DOHH2 (cell line): ENCODE results near the gene TRIM25.

Experiments
- H3F3A ChIP-seq: fragments of 200-600 bp; sonication (generic), shearing (Covaris generic); 2 replicates; pipeline ENCODE4 v1.6.0; 2016; ENCODE audit warnings: antibody characterized with exemption, mild to moderate bottlenecking; ENCODE audit not compliant: control insufficient read depth, insufficient read depth
- H3K27ac ChIP-seq: fragments of 200-600 bp; sonication (generic); 2 replicates; pipeline ENCODE4 v1.5.1; 2014; ENCODE audit warnings: low read depth, mild to moderate bottlenecking, low read length, moderate library complexity
- H3K27me3 ChIP-seq: fragments of 200-600 bp; sonication (generic); 2 replicates; pipeline ENCODE4 v1.6.1; 2014; ENCODE audit warnings: mild to moderate bottlenecking, low read length, mixed read lengths; ENCODE audit not compliant: control insufficient read depth
- H3K36me3 ChIP-seq: fragments of 200-600 bp; sonication (generic); 2 replicates; pipeline ENCODE4 v1.6.1; 2014; ENCODE audit warnings: mild to moderate bottlenecking, low read length, moderate library complexity, mixed read lengths; ENCODE audit not compliant: control insufficient read depth
- H3K4me1 ChIP-seq: fragments of 200-600 bp; sonication (generic); 2 replicates; pipeline ENCODE4 v1.6.1; 2014; ENCODE audit warnings: mild to moderate bottlenecking, low read length, mixed read lengths; ENCODE audit not compliant: control insufficient read depth
- H3K4me2 ChIP-seq: fragments of 200-600 bp; sonication (generic); 2 replicates; pipeline ENCODE4 v1.6.0; 2014; ENCODE audit warnings: mild to moderate bottlenecking, low read length, moderate library complexity
- H3K4me3 ChIP-seq: fragments of 200-600 bp; sonication (generic); 2 replicates; pipeline ENCODE4 v1.5.1; 2014; ENCODE audit warnings: mild to moderate bottlenecking, low read length, mixed read lengths
- H3K79me2 ChIP-seq: fragments of 200-600 bp; sonication (generic); 2 replicates; pipeline ENCODE4 v1.6.1; 2014; ENCODE audit warnings: mild to moderate bottlenecking, low read length, mixed read lengths; ENCODE audit not compliant: control insufficient read depth
- H3K9me2 ChIP-seq: fragments of 200-600 bp; sonication (generic); replicated peaks from 2 replicates; pipeline ENCODE4 v1.6.1; 2014; ENCODE audit warnings: mild to moderate bottlenecking, low read length, mixed read lengths; ENCODE audit not compliant: control insufficient read depth
- H3K9me3 ChIP-seq: fragments of 200-600 bp; sonication (generic); 2 replicates; pipeline ENCODE4 v1.6.1; 2014; ENCODE audit warnings: antibody characterized with exemption, low read length, mixed read lengths; ENCODE audit not compliant: control insufficient read depth, insufficient read depth
- H4K20me1 ChIP-seq: fragments of 200-600 bp; sonication (generic); 2 replicates; pipeline ENCODE4 v1.6.0; 2014; ENCODE audit warnings: low read depth, mild to moderate bottlenecking, antibody characterized with exemption, low read length, moderate library complexity; ENCODE audit not compliant: control insufficient read depth, insufficient read depth
- CTCF ChIP-seq: fragments of 200-600 bp; sonication (generic); IDR thresholded peaks from one replicate; pipeline ENCODE4 v1.5.1; 2014; ENCODE audit warnings: antibody characterized with exemption, mild to moderate bottlenecking, low read depth, low read length; ENCODE audit not compliant: poor library complexity, severe bottlenecking
- EZH2phosphoT487 ChIP-seq: fragments of 200-600 bp; sonication (generic); IDR thresholded peaks from 2 replicates; pipeline ENCODE4 v1.6.1; 2017; ENCODE audit warnings: borderline replicate concordance, mild to moderate bottlenecking, antibody characterized with exemption, low read length, moderate library complexity, mixed read lengths

TRIM25 gene

GRCh38 chr17:56918916-56919315 is 5.1 kb upstream of the TRIM25 start:
- no peak for TF ChIP-seq CTCF
- no peak for TF ChIP-seq EZH2phosphoT487
- no peaks in the 10 kb centered on the region for H3K27me3 ChIP-seq
- no peak overlapping the region for H3K4me3 ChIP-seq
- H3K79me2 ChIP-seq: peaks cover 9% of the 10 kb centered on the region
- H3K27ac ChIP-seq: no peak overlapping the region
- H4K20me1 ChIP-seq: no peaks in the 10 kb centered on the region
- H3F3A ChIP-seq: no peaks in the 10 kb centered on the region
- H3K9me3 ChIP-seq: no peaks in the 10 kb centered on the region
- no peaks in the 10 kb centered on the region for H3K36me3 ChIP-seq
- peaks cover 16% of the 10 kb centered on the region for H3K4me1 ChIP-seq
- H3K4me2 ChIP-seq: no peak overlapping the region
- no peaks in the 10 kb centered on the region for H3K9me2 ChIP-seq

DNA sequence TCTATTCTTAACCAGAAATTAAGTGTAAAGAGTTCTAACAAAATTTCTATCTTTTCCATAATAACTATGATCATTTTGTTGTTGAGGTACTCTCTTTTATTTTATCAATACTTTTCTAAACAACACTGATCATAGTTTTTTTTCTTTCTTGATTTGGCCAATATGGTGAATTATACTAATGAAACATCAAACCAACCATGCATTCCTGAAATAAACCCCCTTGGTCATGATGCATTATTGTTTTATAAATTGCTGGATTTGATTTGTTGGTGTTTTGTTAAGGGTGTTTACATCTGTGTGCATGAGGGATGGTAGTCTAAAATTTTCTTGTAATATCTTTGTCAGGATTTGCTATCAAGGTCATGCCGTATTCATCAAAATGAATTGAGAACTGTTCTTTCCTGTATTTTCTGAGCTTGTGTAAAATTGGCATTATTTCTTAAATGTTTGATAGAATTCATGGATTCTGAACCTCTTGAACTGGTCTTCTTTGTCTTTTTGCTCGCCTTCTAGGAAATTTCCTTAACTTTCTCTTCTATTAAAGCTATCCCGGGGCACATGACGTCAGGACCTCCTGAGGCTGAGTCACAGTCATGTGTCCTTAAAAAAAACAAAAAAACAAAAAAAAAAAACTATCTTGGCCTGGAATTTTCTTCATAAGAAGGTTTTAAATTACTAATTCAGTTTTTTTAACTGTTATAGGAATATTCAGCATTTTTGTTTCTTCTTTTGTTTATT is 3.9 kb upstream of the TRIM25 start:
- no peaks in the 10 kb centered on the region for H3K9me2 ChIP-seq
- no peak overlapping the region for H3K4me3 ChIP-seq
- peaks cover 20% of the 10 kb centered on the region for H3K79me2 ChIP-seq
- H3K36me3 ChIP-seq: peaks cover 4% of the 10 kb centered on the region; the same call in 1 of the 2 replicates
- TF ChIP-seq CTCF: no peak
- TF ChIP-seq EZH2phosphoT487: no peak
- peaks cover 16% of the 10 kb centered on the region for H3K4me1 ChIP-seq
- no peak overlapping the region for H3K27ac ChIP-seq
- H3K4me2 ChIP-seq: no peak overlapping the region
- H3K9me3 ChIP-seq: no peaks in the 10 kb centered on the region
- no peaks in the 10 kb centered on the region for H3F3A ChIP-seq
- no peaks in the 10 kb centered on the region for H4K20me1 ChIP-seq
- H3K27me3 ChIP-seq: no peaks in the 10 kb centered on the region

GRCh38 chr17:56914581-56915273 is 878 bp upstream of the TRIM25 start:
- Histone ChIP-seq H3K9me3 (no peaks in the 10 kb centered on the region), H3K9me2 (no peaks in the 10 kb centered on the region), H3K27ac (peak overlapping the region; percentile 79), H3K36me3 (peaks cover 30% of the 10 kb centered on the region), H3K27me3 (no peaks in the 10 kb centered on the region), H3F3A (peaks cover 6% of the 10 kb centered on the region; the same call in 1 of the 2 replicates), H4K20me1 (0 out of 2 replicates have a peak, but pooled peaks cover 5% of the 10 kb centered on the region), H3K4me1 (peaks cover 43% of the 10 kb centered on the region), H3K4me2 (peak overlapping the region; percentile 93), H3K79me2 (peaks cover 50% of the 10 kb centered on the region), H3K4me3 (peak overlapping the region; percentile 95)
- no peak for TF ChIP-seq CTCF
- no peak for TF ChIP-seq EZH2phosphoT487
